ENCODE data around the gene ESR2. TPM values are rescaled to one million over a fixed set of nuclear protein-coding genes. Genes with fewer than 3 reads are reported as not detected.
A peak's percentile ranks its signal among the peaks of the same experiment; 100 is the strongest.

The ESR2 gene
- total and polyA plus RNA-seq, 4 donors = 0.11 to 3.4 (median 0.37) TPM

DNA sequence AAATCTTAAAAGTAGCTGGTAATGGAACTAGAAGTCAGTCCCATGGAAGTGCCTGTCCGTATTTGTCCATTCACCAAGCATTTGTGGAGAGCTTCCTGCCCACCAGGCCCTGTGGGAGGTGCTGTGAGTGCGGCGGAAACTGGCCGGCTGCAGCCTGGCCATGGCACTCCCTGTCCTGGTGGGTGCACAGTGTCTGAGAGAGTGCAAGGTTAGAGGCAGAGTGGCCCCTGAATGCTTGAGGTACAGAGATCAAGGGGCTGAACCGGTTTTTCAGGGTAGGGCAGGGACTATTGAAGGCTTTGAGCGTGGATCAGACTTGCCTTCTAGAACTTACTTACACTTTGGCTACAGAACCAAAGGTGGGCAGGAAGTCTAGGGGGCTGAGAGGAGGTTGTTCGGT lies 92.9 kb downstream of the ESR2 start:
- TF ChIP-seq, protein P1, sequence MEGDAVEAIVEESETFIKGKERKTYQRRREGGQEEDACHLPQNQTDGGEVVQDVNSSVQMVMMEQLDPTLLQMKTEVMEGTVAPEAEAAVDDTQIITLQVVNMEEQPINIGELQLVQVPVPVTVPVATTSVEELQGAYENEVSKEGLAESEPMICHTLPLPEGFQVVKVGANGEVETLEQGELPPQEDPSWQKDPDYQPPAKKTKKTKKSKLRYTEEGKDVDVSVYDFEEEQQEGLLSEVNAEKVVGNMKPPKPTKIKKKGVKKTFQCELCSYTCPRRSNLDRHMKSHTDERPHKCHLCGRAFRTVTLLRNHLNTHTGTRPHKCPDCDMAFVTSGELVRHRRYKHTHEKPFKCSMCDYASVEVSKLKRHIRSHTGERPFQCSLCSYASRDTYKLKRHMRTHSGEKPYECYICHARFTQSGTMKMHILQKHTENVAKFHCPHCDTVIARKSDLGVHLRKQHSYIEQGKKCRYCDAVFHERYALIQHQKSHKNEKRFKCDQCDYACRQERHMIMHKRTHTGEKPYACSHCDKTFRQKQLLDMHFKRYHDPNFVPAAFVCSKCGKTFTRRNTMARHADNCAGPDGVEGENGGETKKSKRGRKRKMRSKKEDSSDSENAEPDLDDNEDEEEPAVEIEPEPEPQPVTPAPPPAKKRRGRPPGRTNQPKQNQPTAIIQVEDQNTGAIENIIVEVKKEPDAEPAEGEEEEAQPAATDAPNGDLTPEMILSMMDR (IDR thresholded peaks at IDR 0.05; ENCODE audit: control extremely low read depth, extremely low read depth) = no peak
- WGBS, 2 donors = 62 to 87% methylated on average over 7 of the region's 7 CpGs
- H3K4me1 ChIP-seq (ENCODE audit: control insufficient read depth in 5 of 5, insufficient read depth in 5 of 5, low read length in 5 of 5) = peaks cover 6 to 39% (median 16%) of the 10 kb centered on the region in 5 donors
- H3K9me3 ChIP-seq (ENCODE audit: control insufficient read depth in 4 of 4, insufficient read depth in 3 of 4, low read length in 3 of 4) = no peaks in the 10 kb centered on the region
- no peak overlapping the region for H3K9ac ChIP-seq (ENCODE audit: insufficient read depth in 1 of 2, low read length in 2 of 2)
- peaks cover 0 to 2% (median 0%) of the 10 kb centered on the region in 4 donors for H3K36me3 ChIP-seq (ENCODE audit: control insufficient read depth in 4 of 4, insufficient read depth in 4 of 4, low read length in 4 of 4)
- H3K27ac ChIP-seq (ENCODE audit: low read depth in 1 of 2, low read length in 1 of 2) = peak overlapping the region; percentile 43 to 62
- ATAC-seq (ENCODE audit: insufficient read depth, low FRiP score) = no peak
- H3K27me3 ChIP-seq (ENCODE audit: control insufficient read depth in 3 of 3, insufficient read depth in 3 of 3, low read length in 2 of 3) = no peaks in the 10 kb centered on the region
- peak in 2 of 3 donors; percentile 65 to 72 for DNase-seq
- H3K4me3 ChIP-seq = no peak overlapping the region

DNA sequence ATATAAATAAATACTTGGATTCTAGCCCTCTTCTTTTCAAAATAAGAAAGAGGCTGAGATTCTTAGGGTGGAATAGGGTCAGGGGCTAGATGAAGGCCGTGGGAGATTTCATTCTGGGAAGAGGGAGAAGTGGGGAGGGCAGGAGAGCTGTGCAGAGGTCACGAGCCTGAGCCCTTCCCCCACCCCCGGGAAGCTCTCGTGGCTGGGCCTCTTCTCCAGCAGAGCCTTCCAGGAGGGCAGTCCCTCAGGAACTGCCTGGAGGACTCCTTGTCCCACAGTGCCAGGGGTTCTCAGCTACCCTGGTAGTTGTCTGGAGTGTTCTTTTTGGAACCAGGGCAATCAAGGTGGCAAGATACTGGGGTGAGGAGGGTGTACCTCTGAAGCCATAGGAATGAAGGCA lies 94.0 kb downstream of the ESR2 start:
- Histone ChIP-seq H3K27ac (ENCODE audit: low read depth in 1 of 2, low read length in 1 of 2) (peak overlapping the region; percentile 62 to 83), H3K4me3 (no peak overlapping the region), H3K9me3 (ENCODE audit: control insufficient read depth in 4 of 4, insufficient read depth in 3 of 4, low read length in 3 of 4) (no peaks in the 10 kb centered on the region), H3K9ac (ENCODE audit: insufficient read depth in 1 of 2, low read length in 2 of 2) (no peak overlapping the region), H3K27me3 (ENCODE audit: control insufficient read depth in 3 of 3, insufficient read depth in 3 of 3, low read length in 2 of 3) (no peaks in the 10 kb centered on the region), H3K36me3 (ENCODE audit: control insufficient read depth in 4 of 4, insufficient read depth in 4 of 4, low read length in 4 of 4) (peaks cover 0 to 2% (median 0%) of the 10 kb centered on the region in 4 donors), H3K4me1 (ENCODE audit: control insufficient read depth in 5 of 5, insufficient read depth in 5 of 5, low read length in 5 of 5) (peaks cover 10 to 45% (median 16%) of the 10 kb centered on the region in 5 donors)
- TF ChIP-seq, protein P1 (IDR thresholded peaks at IDR 0.05; ENCODE audit: control extremely low read depth, extremely low read depth) = no peak
- ATAC-seq (ENCODE audit: insufficient read depth, low FRiP score) (no peak), DNase-seq (peak in 1 of 3 donors; percentile 35)
- 52 to 83% methylated on average over 4 of the region's 4 CpGs for WGBS, 2 donors

DNA sequence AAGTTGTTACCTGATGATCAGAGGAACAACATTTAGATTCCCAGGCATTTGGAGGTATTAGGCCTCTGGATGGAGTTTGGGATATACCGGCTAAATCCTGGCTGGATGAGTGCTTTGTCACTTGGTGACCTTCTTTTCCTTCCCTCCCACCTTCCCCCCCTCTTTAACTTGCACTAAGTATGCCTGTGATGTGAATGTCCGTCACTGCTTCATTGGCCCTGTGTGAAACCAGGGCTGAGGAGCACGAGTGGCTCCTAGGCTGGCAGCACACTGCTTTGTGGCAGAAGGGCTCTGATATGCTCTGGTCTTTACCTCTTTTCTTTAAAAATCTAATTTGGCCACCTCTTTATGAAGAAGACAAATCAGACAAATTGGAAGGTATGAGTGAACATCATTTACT lies 95.7 kb downstream of the ESR2 start:
- Histone ChIP-seq H3K27ac (ENCODE audit: low read depth in 1 of 2, low read length in 1 of 2) (peak overlapping the region in 1 of 2 donors; percentile 77), H3K4me3 (no peak overlapping the region), H3K36me3 (ENCODE audit: control insufficient read depth in 4 of 4, insufficient read depth in 4 of 4, low read length in 4 of 4) (peaks cover 0 to 2% (median 0%) of the 10 kb centered on the region in 4 donors), H3K9me3 (ENCODE audit: control insufficient read depth in 4 of 4, insufficient read depth in 3 of 4, low read length in 3 of 4) (peaks cover 0 to 2% (median 0%) of the 10 kb centered on the region in 4 donors), H3K9ac (ENCODE audit: insufficient read depth in 1 of 2, low read length in 2 of 2) (no peak overlapping the region), H3K4me1 (ENCODE audit: control insufficient read depth in 5 of 5, insufficient read depth in 5 of 5, low read length in 5 of 5) (peaks cover 10 to 45% (median 16%) of the 10 kb centered on the region in 5 donors), H3K27me3 (ENCODE audit: control insufficient read depth in 3 of 3, insufficient read depth in 3 of 3, low read length in 2 of 3) (no peaks in the 10 kb centered on the region)
- DNase-seq (no peak), ATAC-seq (ENCODE audit: insufficient read depth, low FRiP score) (no peak)
- WGBS, 2 donors = 94 to 95% methylated on average over 3 of the region's 3 CpGs
- TF ChIP-seq, protein P1 (IDR thresholded peaks at IDR 0.05; ENCODE audit: control extremely low read depth, extremely low read depth) = no peak

DNA sequence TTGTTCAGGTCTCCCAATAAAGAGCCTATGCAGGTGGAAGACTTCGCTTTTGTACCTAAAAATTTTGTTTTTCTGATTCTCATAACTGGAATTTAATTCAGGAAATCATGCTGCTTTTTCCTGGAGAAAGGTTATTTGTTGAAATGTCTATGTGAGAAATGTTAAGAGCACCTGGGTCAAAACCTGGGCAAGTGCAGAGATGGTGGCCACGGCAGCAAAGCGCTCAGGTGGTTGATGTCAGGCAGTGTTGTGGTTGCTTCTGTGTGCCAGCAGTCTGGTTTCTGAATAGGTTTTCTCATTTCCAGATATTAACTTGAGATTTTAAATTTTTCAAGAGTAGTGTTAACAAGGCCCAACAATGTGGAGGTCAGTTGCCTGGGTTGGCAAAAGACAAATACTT lies 96.2 kb downstream of the ESR2 start:
- Histone ChIP-seq H3K4me3 (no peak overlapping the region), H3K27ac (ENCODE audit: low read depth in 1 of 2, low read length in 1 of 2) (peak overlapping the region in 1 of 2 donors; percentile 77), H3K36me3 (ENCODE audit: control insufficient read depth in 4 of 4, insufficient read depth in 4 of 4, low read length in 4 of 4) (peaks cover 0 to 2% (median 0%) of the 10 kb centered on the region in 4 donors), H3K9ac (ENCODE audit: insufficient read depth in 1 of 2, low read length in 2 of 2) (no peak overlapping the region), H3K4me1 (ENCODE audit: control insufficient read depth in 5 of 5, insufficient read depth in 5 of 5, low read length in 5 of 5) (peaks cover 10 to 45% (median 16%) of the 10 kb centered on the region in 5 donors), H3K9me3 (ENCODE audit: control insufficient read depth in 4 of 4, insufficient read depth in 3 of 4, low read length in 3 of 4) (peaks cover 0 to 2% (median 0%) of the 10 kb centered on the region in 4 donors), H3K27me3 (ENCODE audit: control insufficient read depth in 3 of 3, insufficient read depth in 3 of 3, low read length in 2 of 3) (no peaks in the 10 kb centered on the region)
- DNase-seq (no peak), ATAC-seq (ENCODE audit: insufficient read depth, low FRiP score) (no peak)
- WGBS, 2 donors = 60 to 80% methylated on average over 3 of the region's 3 CpGs
- TF ChIP-seq, protein P1 (IDR thresholded peaks at IDR 0.05; ENCODE audit: control extremely low read depth, extremely low read depth) = no peak

Measured in lung (tissue), 12 donors.